CD14-positive monocyte (primary cell): ENCODE results near the gene FRY. TPM values are rescaled to one million over a fixed set of nuclear protein-coding genes. Genes with fewer than 3 reads are reported as not detected.

Source experiments
- DNase-seq, 3 donors: peaks; one replicate each; pipeline ENCODE4 v3.0.0-alpha.2; 2011 to 2022
- H2AFZ ChIP-seq: 2 replicates; pipeline ENCODE4 v1.6.0; 2012; ENCODE audit warnings: mild to moderate bottlenecking, low read depth, low read length, inconsistent platforms; ENCODE audit not compliant: insufficient read depth, poor library complexity, severe bottlenecking
- H3K27ac ChIP-seq, 2 donors: 1 replicate in 1 of 2; 2 replicates in 1 of 2; pipeline ENCODE4 v1.5.1; 2012 to 2013; ENCODE audit warnings: low read length in 2 of 2, control low read depth in 1 of 2, inconsistent platforms in 1 of 2, low read depth in 1 of 2, mild to moderate bottlenecking in 1 of 2
- H3K27me3 ChIP-seq, 2 donors: one replicate each; pipeline versions ENCODE4 v1.6.0 to v1.6.1; 2011 to 2013; ENCODE audit warnings: low read length in 2 of 2; ENCODE audit not compliant: control insufficient read depth in 2 of 2, insufficient read depth in 2 of 2
- H3K36me3 ChIP-seq, 2 donors: replicated peaks in 1 of 2; 1 replicate in 1 of 2; 2 replicates in 1 of 2; pipeline versions ENCODE4 v1.5.1 to v1.6.1; 2012 to 2013; ENCODE audit warnings: low read length in 2 of 2, control low read depth in 1 of 2, inconsistent platforms in 1 of 2, mild to moderate bottlenecking in 1 of 2; ENCODE audit not compliant: insufficient read depth in 2 of 2, control insufficient read depth in 1 of 2
- H3K4me1 ChIP-seq, 2 donors: 1 replicate in 1 of 2; 2 replicates in 1 of 2; pipeline versions ENCODE4 v1.5.1 to v1.6.1; 2012 to 2013; ENCODE audit warnings: low read length in 2 of 2, control low read depth in 1 of 2, inconsistent platforms in 1 of 2, mild to moderate bottlenecking in 1 of 2, moderate library complexity in 1 of 2; ENCODE audit not compliant: insufficient read depth in 2 of 2, control insufficient read depth in 1 of 2
- H3K4me2 ChIP-seq: replicated peaks from 2 replicates; pipeline ENCODE3; 2012; ENCODE audit warnings: low read length, moderate library complexity, mild to moderate bottlenecking; ENCODE audit not compliant: poor library complexity, severe bottlenecking; ENCODE audit errors: extremely low read depth
- H3K4me3 ChIP-seq, 3 experiments: fragments of 200-600 bp in 1 of 3; sonication (generic) in 1 of 3; replicated peaks in 1 of 3; 1 replicate in 2 of 3; 2 replicates in 1 of 3; pipeline ENCODE4 v1.5.1; 2011 to 2013; ENCODE audit warnings: low read length in 3 of 3, mild to moderate bottlenecking in 3 of 3, control low read depth in 2 of 3, low read depth in 2 of 3, inconsistent platforms in 1 of 3, moderate library complexity in 1 of 3
- H3K79me2 ChIP-seq: 2 replicates; pipeline ENCODE4 v1.6.0; 2012; ENCODE audit warnings: mild to moderate bottlenecking, control low read depth, inconsistent platforms, low read length, moderate library complexity; ENCODE audit not compliant: insufficient read depth
- H3K9ac ChIP-seq: 2 replicates; pipeline ENCODE4 v1.6.0; 2017; ENCODE audit warnings: low read length, mild to moderate bottlenecking; ENCODE audit not compliant: insufficient read depth, poor library complexity, severe bottlenecking
- H3K9me3 ChIP-seq, 2 donors: replicated peaks in 1 of 2; 1 replicate in 1 of 2; 2 replicates in 1 of 2; pipeline versions ENCODE4 v1.5.1 to v1.6.1; 2012 to 2013; ENCODE audit warnings: low read length in 2 of 2, control low read depth in 1 of 2; ENCODE audit not compliant: control insufficient read depth in 1 of 2, insufficient read depth in 1 of 2
- H4K20me1 ChIP-seq: 2 replicates; pipeline ENCODE4 v1.6.0; 2012; ENCODE audit warnings: mild to moderate bottlenecking, low read length, control low read depth, moderate library complexity; ENCODE audit not compliant: insufficient read depth
- H3K27ac Mint-ChIP-seq, 7 donors: one replicate each; pipeline ENCODE4 v1.8.0; 2020; ENCODE audit warnings: mild to moderate bottlenecking in 7 of 7, mixed read lengths in 7 of 7, moderate library complexity in 6 of 7, inconsistent platforms in 2 of 7
- H3K27me3 Mint-ChIP-seq, 3 donors: one replicate each; pipeline ENCODE4 v1.8.0; 2021 to 2022; ENCODE audit warnings: low read depth in 3 of 3, mild to moderate bottlenecking in 3 of 3, mixed read lengths in 3 of 3, moderate library complexity in 3 of 3, inconsistent platforms in 1 of 3
- H3K36me3 Mint-ChIP-seq, 2 donors: one replicate each; pipeline ENCODE4 v1.8.0; 2020; ENCODE audit warnings: mixed read lengths in 2 of 2, inconsistent platforms in 1 of 2, mild to moderate bottlenecking in 1 of 2
- H3K4me1 Mint-ChIP-seq: one replicate; pipeline ENCODE4 v1.8.0; 2020; ENCODE audit warnings: mild to moderate bottlenecking, mixed read lengths
- H3K4me3 Mint-ChIP-seq, 2 donors: one replicate each; pipeline ENCODE4 v1.8.0; 2020; ENCODE audit warnings: mild to moderate bottlenecking in 2 of 2, mixed read lengths in 2 of 2, moderate library complexity in 1 of 2
- H3K9me3 Mint-ChIP-seq, 7 donors: one replicate each; pipeline ENCODE4 v1.8.0; 2020 to 2022; ENCODE audit warnings: mixed read lengths in 7 of 7, mild to moderate bottlenecking in 6 of 7, moderate library complexity in 6 of 7, inconsistent platforms in 2 of 7
- CTCF ChIP-seq: fragments of 200-600 bp; IDR thresholded peaks from one replicate; pipeline ENCODE4 v1.8.0; 2022; ENCODE audit warnings: antibody characterized with exemption, mild to moderate bottlenecking
- WGBS: methylation state at CpG from one replicate; pipeline ENCODE4 v1.1.5; 2013; ENCODE audit warnings: missing lambda C conversion rate; ENCODE audit not compliant: insufficient coverage; 5-methylcytosine and 5-hydroxymethylcytosine counted together
- intact Hi-C, 2 donors: fragments of 100-400 bp; cut with micrococcal nuclease; formaldehyde crosslinking; loops; one replicate each; pipeline versions ENCODE4 v1.15.0 to v1.15.1; 2023
- polyA plus RNA-seq, 3 donors: library from polyadenylated mRNA; depleted of rRNA in 1 of 3; unstranded in 2 of 3; stranded (reverse) in 1 of 3; fragments of 300-500 nt in 2 of 3; fragments of >200 nt in 1 of 3; fragmentation: Illumina TruSeq in 2 of 3; gene quantifications; 1 replicate in 2 of 3; 2 replicates in 1 of 3; pipeline ENCODE4 v1.2.3, GENCODE V29; 2012 to 2021

FRY gene
- polyA plus RNA-seq, 3 donors = 3.9 to 31.8 (median 5.0) TPM

- Histone ChIP-seq H3K9ac (no peak overlapping the region), H3K79me2 (no peaks in the 10 kb centered on the region), H3K27ac (no peak overlapping the region), H3K27me3 (no peaks in the 10 kb centered on the region), H2AFZ (no peak overlapping the region), H3K4me1 (no peaks in the 10 kb centered on the region), H3K4me3 (no peak overlapping the region), H3K4me2 (no peak overlapping the region), H4K20me1 (no peaks in the 10 kb centered on the region), H3K36me3 (peaks cover 91 to 100% of the 10 kb centered on the region in 2 donors), H3K9me3 (no peaks in the 10 kb centered on the region)
- no peaks in the 10 kb centered on the region for H3K4me1 Mint-ChIP-seq
- TF ChIP-seq CTCF = no peak
- no peaks in the 10 kb centered on the region for H3K27me3 Mint-ChIP-seq
- DNase-seq = no peak
- H3K9me3 Mint-ChIP-seq = no peaks in the 10 kb centered on the region
- H3K36me3 Mint-ChIP-seq = peaks cover 78 to 96% of the 10 kb centered on the region in 2 donors
- intact Hi-C loops = no loop called here
- H3K4me3 Mint-ChIP-seq = no peak overlapping the region
- no CpG with 5 or more reads among the region's 1 CpG for WGBS
- no peak overlapping the region for H3K27ac Mint-ChIP-seq
Measured at GRCh38 chr13:32277839-32278238, 246.3 kb downstream of the FRY start.

GRCh38 chr13:32278426-32278825, 246.9 kb downstream of the FRY start:
- Mint-ChIP-seq H3K4me3 (no peak overlapping the region), H3K4me1 (no peaks in the 10 kb centered on the region), H3K27ac (no peak overlapping the region), H3K9me3 (no peaks in the 10 kb centered on the region), H3K27me3 (no peaks in the 10 kb centered on the region), H3K36me3 (peaks cover 80 to 97% of the 10 kb centered on the region in 2 donors)
- H3K9ac ChIP-seq = no peak overlapping the region
- no peaks in the 10 kb centered on the region for H3K79me2 ChIP-seq
- H3K4me2 ChIP-seq = no peak overlapping the region
- H2AFZ ChIP-seq = no peak overlapping the region
- TF ChIP-seq CTCF = no peak
- intact Hi-C loops = no loop called here
- H3K36me3 ChIP-seq = peaks cover 93 to 100% of the 10 kb centered on the region in 2 donors
- H3K9me3 ChIP-seq = no peaks in the 10 kb centered on the region
- WGBS = no CpG with 5 or more reads among the region's 3 CpGs
- H3K27me3 ChIP-seq = no peaks in the 10 kb centered on the region
- no peaks in the 10 kb centered on the region for H3K4me1 ChIP-seq
- H4K20me1 ChIP-seq = no peaks in the 10 kb centered on the region
- H3K27ac ChIP-seq = no peak overlapping the region
- DNase-seq = no peak
- H3K4me3 ChIP-seq = no peak overlapping the region
